Activated B cell treated with CpG ODN at 0.5 μM for 24 hours (primary cell): Measurements from ENCODE around the gene RBMS1. TPM values are rescaled to one million over a fixed set of nuclear protein-coding genes. Genes with fewer than 3 reads are reported as not detected.
"Not testable (repeated sequence)": the region's sequence is repeated elsewhere in the genome, so short reads cannot be mapped to it uniquely, and the experiment has no call there.

Experiments
- ATAC-seq: fragments of 200-7000 bp; cut with Tn5 transposase; one replicate; pipeline ENCODE4 v1.10.0; 2021; ENCODE audit warnings: low read depth, mild to moderate bottlenecking, moderate library complexity
- CTCF ChIA-PET: fragments of 350-600 bp; sonication (Branson Sonifier 250); formaldehyde crosslinking; loops from one replicate; lab custom pipeline; 2021; ENCODE audit warnings: antibody characterized with exemption; lab: Charles Lee
- POLR2A ChIA-PET: fragments of 350-600 bp; sonication (Branson Sonifier 250); formaldehyde crosslinking; loops from one replicate; lab custom pipeline; 2021; ENCODE audit warnings: antibody characterized with exemption; lab: Charles Lee
- DNase-seq: peaks from one replicate; pipeline ENCODE4 v3.0.0; 2022
- H3K27ac Mint-ChIP-seq: one replicate; pipeline ENCODE4 v1.8.0; 2020; ENCODE audit warnings: mixed read lengths
- H3K27me3 Mint-ChIP-seq: one replicate; pipeline ENCODE4 v1.8.0; 2021; ENCODE audit warnings: mixed read lengths
- H3K36me3 Mint-ChIP-seq: one replicate; pipeline ENCODE4 v1.8.0; 2021; ENCODE audit warnings: low read depth, mixed read lengths
- H3K4me1 Mint-ChIP-seq: one replicate; pipeline ENCODE4 v1.8.0; 2021; ENCODE audit warnings: mixed read lengths
- H3K4me3 Mint-ChIP-seq: one replicate; pipeline ENCODE4 v1.8.0; 2020; ENCODE audit warnings: mild to moderate bottlenecking, mixed read lengths
- H3K9me3 Mint-ChIP-seq: one replicate; pipeline ENCODE4 v1.8.0; 2020; ENCODE audit warnings: mixed read lengths
- CTCF ChIP-seq: fragments of 200-600 bp; IDR thresholded peaks from one replicate; pipeline ENCODE4 v1.8.0; 2022; ENCODE audit warnings: antibody characterized with exemption, mild to moderate bottlenecking
- intact Hi-C: fragments of 100-400 bp; cut with micrococcal nuclease; formaldehyde crosslinking; loops from one replicate; pipeline ENCODE4 v1.15.1; 2024
- total RNA-seq: library from RNA; stranded (reverse); gene quantifications from 2 replicates; pipeline ENCODE4 v1.2.3, GENCODE V29; 2022

RBMS1 gene
- total RNA-seq, 1 donor from 2014 or later = 30.9 TPM

- ChIA-PET POLR2A (no interaction called here), CTCF (no interaction called here)
- DNase-seq = no peak
- no peak for TF ChIP-seq CTCF
- Mint-ChIP-seq H3K27ac (no peak overlapping the region), H3K4me3 (no peak overlapping the region), H3K9me3 (no peaks in the 10 kb centered on the region), H3K27me3 (peaks cover 9% of the 10 kb centered on the region), H3K36me3 (no peaks in the 10 kb centered on the region), H3K4me1 (no peaks in the 10 kb centered on the region)
- ATAC-seq = no peak
- intact Hi-C loops = no loop called here
These were observed 52.7 kb downstream of the RBMS1 start for GRCh38 chr2:160440888-160441287.

- H3K27ac Mint-ChIP-seq, DNase-seq, CTCF ChIA-PET, H3K36me3 Mint-ChIP-seq, H3K4me3 Mint-ChIP-seq, H3K9me3 Mint-ChIP-seq, ATAC-seq, H3K27me3 Mint-ChIP-seq, H3K4me1 Mint-ChIP-seq, POLR2A ChIA-PET, intact Hi-C loops: not testable (repeated sequence)
These were observed 54.6 kb downstream of the RBMS1 start for GRCh38 chr2:160439038-160439437.

- CTCF ChIA-PET = no interaction called here
- intact Hi-C loops = no loop called here
These were observed 56.3 kb downstream of the RBMS1 start for GRCh38 chr2:160437273-160437672.

GRCh38 chr2:160434254-160434948 lies 59.2 kb downstream of the RBMS1 start:
- no peak overlapping the region for H3K4me3 Mint-ChIP-seq
- H3K36me3 Mint-ChIP-seq = no peaks in the 10 kb centered on the region
- peaks cover 12% of the 10 kb centered on the region for H3K4me1 Mint-ChIP-seq
- H3K27ac Mint-ChIP-seq = no peak overlapping the region
- POLR2A ChIA-PET = interaction anchor here (0.9 kb wide), 1 partner anchor 28 kb away, joined by 3 read pairs; no protein-coding TSS in a partner anchor
- H3K27me3 Mint-ChIP-seq = peaks cover 9% of the 10 kb centered on the region
- TF ChIP-seq CTCF = no peak
- intact Hi-C loops = no loop called here
- ATAC-seq (no peak), DNase-seq (no peak)
- no peaks in the 10 kb centered on the region for H3K9me3 Mint-ChIP-seq
- CTCF ChIA-PET = interaction anchor here (0.7 kb wide), 1 partner anchor 10 kb away, joined by 3 read pairs; no protein-coding TSS in a partner anchor

More at GRCh38 chr2:160437273-160437672, 56.3 kb downstream of the RBMS1 start:
- no peak for DNase-seq
- Mint-ChIP-seq H3K27ac (no peak overlapping the region), H3K4me3 (no peak overlapping the region), H3K27me3 (peaks cover 9% of the 10 kb centered on the region), H3K36me3 (no peaks in the 10 kb centered on the region), H3K4me1 (no peaks in the 10 kb centered on the region), H3K9me3 (no peaks in the 10 kb centered on the region)
- no peak for TF ChIP-seq CTCF
- no peak for ATAC-seq
- POLR2A ChIA-PET = no interaction called here

- TF ChIP-seq CTCF = no peak
- H3K9me3 Mint-ChIP-seq = no peaks in the 10 kb centered on the region
- peaks cover 9% of the 10 kb centered on the region for H3K27me3 Mint-ChIP-seq
- ATAC-seq (no peak), DNase-seq (no peak)
- H3K36me3 Mint-ChIP-seq = no peaks in the 10 kb centered on the region
- no peak overlapping the region for H3K4me3 Mint-ChIP-seq
- ChIA-PET POLR2A (interaction anchor here (0.9 kb wide), 1 partner anchor 27 kb away, joined by 3 read pairs; no protein-coding TSS in a partner anchor), CTCF (interaction anchor here (0.7 kb wide), 1 partner anchor 9 kb away, joined by 3 read pairs; no protein-coding TSS in a partner anchor)
- H3K4me1 Mint-ChIP-seq = peaks cover 17% of the 10 kb centered on the region
- no peak overlapping the region for H3K27ac Mint-ChIP-seq
- intact Hi-C loops = no loop called here
These were observed 60.0 kb downstream of the RBMS1 start for GRCh38 chr2:160433466-160434140.
